H1 (cell line): ENCODE results near the gene APOBEC3G. TPM values are rescaled to one million over a fixed set of nuclear protein-coding genes. Genes with fewer than 3 reads are reported as not detected.

Experiments
- CTCF ChIA-PET: fragments of 300-600 bp; sonication (Branson Sonifier 250); formaldehyde crosslinking; loops from one replicate; lab custom pipeline; 2021; ENCODE audit not compliant: partially characterized antibody; lab: Charles Lee
- POLR2A ChIA-PET: fragments of 300-600 bp; sonication (Branson Sonifier 250); formaldehyde crosslinking; loops from one replicate; lab custom pipeline; 2021; ENCODE audit warnings: inconsistent platforms; ENCODE audit not compliant: partially characterized antibody; lab: Charles Lee
- DNase-seq, 2 experiments: peaks; one replicate each; pipeline versions ENCODE4 v3.0.0 to v3.0.0-alpha.2; 2010 to 2022; ENCODE audit warnings: low spot score in 2 of 2, low read depth in 1 of 2, mixed read lengths in 1 of 2
- FAIRE-seq: peaks from 2 replicates; lab custom pipeline; 2011; peaks lifted over from hg19 to GRCh38; lab: Jason Lieb, UNC
- H2AFZ ChIP-seq: 2 replicates; pipeline ENCODE4 v1.8.1; 2012; ENCODE audit warnings: low read length, inconsistent platforms
- H2AK5ac ChIP-seq: 2 replicates; pipeline ENCODE4 v1.6.1; 2013; ENCODE audit warnings: low read depth, low read length
- H2BK120ac ChIP-seq: replicated peaks from 2 replicates; pipeline ENCODE3; 2013; ENCODE audit warnings: low read depth, low read length, inconsistent platforms
- H2BK12ac ChIP-seq: 2 replicates; pipeline ENCODE4 v1.6.1; 2013; ENCODE audit warnings: low read depth, low read length
- H2BK15ac ChIP-seq: 2 replicates; pipeline ENCODE4 v1.6.1; 2013; ENCODE audit warnings: low read length
- H2BK20ac ChIP-seq: 2 replicates; pipeline ENCODE4 v1.6.1; 2013; ENCODE audit warnings: low read length
- H2BK5ac ChIP-seq: 2 replicates; pipeline ENCODE4 v1.6.1; 2013; ENCODE audit warnings: low read depth, low read length
- H3K14ac ChIP-seq: 2 replicates; pipeline ENCODE4 v1.6.1; 2013; ENCODE audit warnings: inconsistent platforms; ENCODE audit not compliant: insufficient read length
- H3K18ac ChIP-seq: 2 replicates; pipeline ENCODE4 v1.6.1; 2013; ENCODE audit warnings: low read length; ENCODE audit errors: extremely low read depth
- H3K23ac ChIP-seq: 2 replicates; pipeline ENCODE4 v1.6.1; 2013; ENCODE audit warnings: inconsistent platforms; ENCODE audit not compliant: insufficient read length
- H3K23me2 ChIP-seq: 2 replicates; pipeline ENCODE4 v1.6.1; 2013; ENCODE audit warnings: low read depth, low read length
- H3K27ac ChIP-seq: 2 replicates; pipeline ENCODE4 v1.6.1; 2011; ENCODE audit warnings: low read depth, low read length, inconsistent platforms
- H3K27me3 ChIP-seq, 4 experiments: replicated peaks in 1 of 4; 1 replicate in 1 of 4; 2 replicates in 3 of 4; pipeline versions ENCODE4 v1.6.1 to v1.8.1; 2011 to 2013; ENCODE audit warnings: low read length in 3 of 4, mild to moderate bottlenecking in 3 of 4, inconsistent platforms in 2 of 4, mixed read lengths in 2 of 4, moderate library complexity in 1 of 4; ENCODE audit not compliant: control insufficient read depth in 3 of 4, insufficient read depth in 3 of 4; ENCODE audit errors: extremely low read depth in 1 of 4
- H3K36me3 ChIP-seq, 4 experiments: 2 replicates each; pipeline versions ENCODE4 v1.6.1 to v1.8.1; 2011 to 2013; ENCODE audit warnings: mild to moderate bottlenecking in 4 of 4, low read length in 3 of 4, moderate library complexity in 2 of 4, control low read depth in 1 of 4, inconsistent platforms in 1 of 4; ENCODE audit not compliant: insufficient read depth in 4 of 4, control insufficient read depth in 2 of 4
- H3K4ac ChIP-seq: replicated peaks from 2 replicates; pipeline ENCODE3; 2013; ENCODE audit warnings: low read length, low read depth, mixed read lengths, inconsistent platforms; ENCODE audit not compliant: insufficient read length
- H3K4me1 ChIP-seq, 4 experiments: replicated peaks in 1 of 4; 1 replicate in 1 of 4; 2 replicates in 3 of 4; pipeline versions ENCODE4 v1.6.1 to v1.8.1; 2011 to 2013; ENCODE audit warnings: low read length in 3 of 4, inconsistent platforms in 2 of 4, mixed read lengths in 1 of 4; ENCODE audit not compliant: insufficient read depth in 4 of 4, control insufficient read depth in 3 of 4
- H3K4me2 ChIP-seq, 2 experiments: 2 replicates each; pipeline versions ENCODE4 v1.6.1 to v1.8.1; 2011 to 2013; ENCODE audit warnings: low read depth in 2 of 2, low read length in 2 of 2, control low read depth in 1 of 2, inconsistent platforms in 1 of 2, mild to moderate bottlenecking in 1 of 2; ENCODE audit not compliant: insufficient read depth in 1 of 2
- H3K4me3 ChIP-seq, 4 experiments: fragments of 200-600, 300-600 bp in 1 of 4; sonication (generic), shearing (Covaris generic), sonication (Bioruptor Twin) in 1 of 4; 2 replicates each; pipeline versions ENCODE4 v1.5.1 to v1.8.1; 2011 to 2016; ENCODE audit warnings: low read length in 4 of 4, low read depth in 3 of 4, control low read depth in 2 of 4, inconsistent platforms in 2 of 4, mild to moderate bottlenecking in 2 of 4, mixed read lengths in 1 of 4, moderate library complexity in 1 of 4; ENCODE audit not compliant: insufficient read depth in 2 of 4; ENCODE audit errors: extremely low read depth in 1 of 4
- H3K56ac ChIP-seq: replicated peaks from 2 replicates; pipeline ENCODE3; 2013; ENCODE audit warnings: low read depth, mild to moderate bottlenecking, mixed read lengths, low read length, inconsistent platforms; ENCODE audit not compliant: insufficient read length
- H3K79me1 ChIP-seq: 2 replicates; pipeline ENCODE4 v1.6.1; 2013; ENCODE audit warnings: low read depth, low read length, control low read depth
- H3K79me2 ChIP-seq, 2 experiments: 2 replicates each; pipeline versions ENCODE4 v1.6.1 to v1.8.1; 2012 to 2013; ENCODE audit warnings: low read length in 2 of 2, mild to moderate bottlenecking in 2 of 2, inconsistent platforms in 1 of 2; ENCODE audit not compliant: insufficient read depth in 2 of 2, control insufficient read depth in 1 of 2
- H3K9ac ChIP-seq, 4 experiments: replicated peaks in 1 of 4; 1 replicate in 1 of 4; 2 replicates in 3 of 4; pipeline versions ENCODE4 v1.6.1 to v1.8.1; 2011 to 2013; ENCODE audit warnings: low read depth in 3 of 4, low read length in 3 of 4, control low read depth in 2 of 4, mild to moderate bottlenecking in 2 of 4, moderate library complexity in 2 of 4, inconsistent platforms in 1 of 4; ENCODE audit errors: extremely low read depth in 1 of 4
- H3K9me3 ChIP-seq, 2 experiments: 2 replicates each; pipeline versions ENCODE4 v1.6.1 to v1.8.1; 2012 to 2013; ENCODE audit warnings: mild to moderate bottlenecking in 2 of 2, moderate library complexity in 2 of 2, control low read depth in 1 of 2, inconsistent platforms in 1 of 2, low read depth in 1 of 2, low read length in 1 of 2, mixed read lengths in 1 of 2; ENCODE audit not compliant: insufficient read depth in 2 of 2
- H4K20me1 ChIP-seq, 2 experiments: replicated peaks in 1 of 2; 2 replicates each; pipeline versions ENCODE3 to v1.8.1; 2011 to 2013; ENCODE audit warnings: inconsistent platforms in 2 of 2, low read length in 2 of 2, mild to moderate bottlenecking in 1 of 2; ENCODE audit not compliant: insufficient read depth in 2 of 2, control insufficient read depth in 1 of 2
- H4K5ac ChIP-seq: 2 replicates; pipeline ENCODE4 v1.6.1; 2013; ENCODE audit warnings: low read length, low read depth, mixed read lengths, inconsistent platforms; ENCODE audit not compliant: insufficient read length
- H4K8ac ChIP-seq: 2 replicates; pipeline ENCODE4 v1.8.0; 2013; ENCODE audit warnings: mild to moderate bottlenecking, moderate library complexity, low read length, inconsistent platforms; ENCODE audit not compliant: insufficient read depth; ENCODE audit errors: extremely low read depth
- H4K91ac ChIP-seq: replicated peaks from 2 replicates; pipeline ENCODE3; 2013; ENCODE audit warnings: low read length, mixed read lengths, inconsistent platforms; ENCODE audit not compliant: insufficient read length
- BRCA1 ChIP-seq: IDR thresholded peaks from 2 replicates; pipeline ENCODE4 v1.6.1; 2012; ENCODE audit warnings: low read depth, low read length, improper control_type of control experiment
- KDM5A ChIP-seq: fragments of 200-600 bp; IDR thresholded peaks from 2 replicates; pipeline ENCODE4 v1.7.1; 2012; ENCODE audit warnings: mild to moderate bottlenecking, low read length, inconsistent platforms, mixed read lengths
- MAX ChIP-seq: IDR thresholded peaks from 2 replicates; pipeline ENCODE4 v1.6.1; 2012; ENCODE audit warnings: inconsistent platforms
- SAP30 ChIP-seq: fragments of 300-600 bp; sonication (generic); IDR thresholded peaks from 2 replicates; pipeline ENCODE4 v1.7.1; 2012; ENCODE audit warnings: low read length, moderate library complexity, mild to moderate bottlenecking, inconsistent platforms; ENCODE audit not compliant: insufficient read depth, insufficient replicate concordance
- SP2 ChIP-seq: IDR thresholded peaks from 2 replicates; pipeline ENCODE4 v1.6.1; 2012; ENCODE audit warnings: mild to moderate bottlenecking, low read length, inconsistent platforms
- YY1 ChIP-seq: IDR thresholded peaks from 2 replicates; pipeline ENCODE4 v1.6.1; 2011; ENCODE audit warnings: low read depth, mild to moderate bottlenecking, low read length
- WGBS, 2 experiments: shearing (Covaris generic) in 1 of 2; methylation state at CpG; one replicate each; pipeline versions ENCODE4 v1.1.6 to v1.1.7; 2013 to 2015; ENCODE audit warnings: low lambda C conversion rate in 2 of 2, mixed read lengths in 2 of 2, inconsistent platforms in 1 of 2, low coverage in 1 of 2, missing lambda C conversion rate in 1 of 2; ENCODE audit not compliant: insufficient replicate concordance in 2 of 2, insufficient coverage in 1 of 2, insufficient read length in 1 of 2; ENCODE audit errors: extremely low coverage in 1 of 2, missing lambda C conversion rate in 1 of 2; 5-methylcytosine and 5-hydroxymethylcytosine counted together
- polyA plus RNA-seq, 7 experiments: library from polyadenylated mRNA; depleted of rRNA in 3 of 7; stranded (reverse) in 5 of 7; unstranded in 2 of 7; fragments of >200 nt in 5 of 7; fragments of 200-250 nt in 2 of 7; gene quantifications; 1 replicate in 5 of 7; 2 replicates in 1 of 7; 4 replicates in 1 of 7; pipeline versions ENCODE4 v1.2.1 to v1.2.3, GENCODE V29; 2011 to 2013; ENCODE audit warnings: missing spikeins in 2 of 7, mixed read lengths in 2 of 7
- total RNA-seq: library from RNA; stranded (reverse); fragmentation: NEBNext Ultra II Directional; extraction: Animal tissue kit (Norgen Biotek cat#: 25700); gene quantifications from 2 replicates; pipeline ENCODE4 v1.2.1, GENCODE V29; 2021

Gene APOBEC3G
- total and polyA plus RNA-seq, 2 of the 8 experiments (the other 6 are each of a cell fraction or from before 2014, with no cell fraction given): 1.7 to 2.0 TPM

GRCh38 chr22:39090426-39091064 is 13.5 kb downstream of the APOBEC3G start:
- Histone ChIP-seq H3K4me3 (no peak overlapping the region), H3K79me2 (no peaks in the 10 kb centered on the region), H3K14ac (no peak overlapping the region), H3K27me3 (peaks cover 0 to 2% (median 0%) of the 10 kb centered on the region in 4 experiments; a peak in 2 of 7 replicates), H4K5ac (no peak overlapping the region), H2BK15ac (no peak overlapping the region), H3K9ac (no peak overlapping the region), H2AK5ac (peak overlapping the region; percentile 49; the same call in 1 of the 2 replicates), H3K27ac (no peak overlapping the region), H3K79me1 (no peaks in the 10 kb centered on the region), H2BK20ac (no peak overlapping the region), H2BK5ac (no peak overlapping the region), H4K8ac (peak overlapping the region; percentile 35; the same call in 1 of the 2 replicates), H3K18ac (no peak overlapping the region), H3K9me3 (no peaks in the 10 kb centered on the region), H4K20me1 (peaks cover 0 to 2% of the 10 kb centered on the region in 2 experiments), H4K91ac (no peak overlapping the region), H3K4me2 (no peak overlapping the region), H3K4me1 (peaks cover 0 to 7% (median 6%) of the 10 kb centered on the region in 4 experiments; a peak in 6 of 7 replicates), H3K36me3 (no peaks in the 10 kb centered on the region), H3K4ac (no peak overlapping the region), H3K56ac (no peak overlapping the region), H2BK12ac (no peak overlapping the region), H3K23ac (no peak overlapping the region), H2BK120ac (no peak overlapping the region), H2AFZ (no peak overlapping the region), H3K23me2 (peaks cover 2% of the 10 kb centered on the region; the same call in 1 of the 2 replicates)
- no peak for FAIRE-seq
- ChIA-PET CTCF (interaction anchor here (1.1 kb wide), 1 partner anchor 61 kb away, joined by 4 read pairs; no protein-coding TSS in a partner anchor), POLR2A (no interaction called here)
- 94% methylated on average over 15 of the region's 15 CpGs; no CpG with 5 or more reads in 1 of the 2 experiments for WGBS, 2 experiments
- no peak for DNase-seq
- TF ChIP-seq KDM5A: no peak
- TF ChIP-seq SP2: no peak
- no peak for TF ChIP-seq BRCA1
- no peak for TF ChIP-seq SAP30
- TF ChIP-seq YY1: no peak
- TF ChIP-seq MAX: no peak
